Smooth muscle cell (in vitro differentiated cells): ENCODE measurements around the gene VPS8. TPM values are rescaled to one million over a fixed set of nuclear protein-coding genes. Genes with fewer than 3 reads are reported as not detected.

Experiments
- DNase-seq: peaks from one replicate; lab custom pipeline; 2025; ENCODE audit not compliant: unreplicated experiment; lab: John Stamatoyannopoulos, UW
- H2AFZ ChIP-seq: fragments of 200-600 bp; sonication (generic); 2 replicates; pipeline ENCODE4 v1.6.0; 2016; ENCODE audit warnings: antibody characterized with exemption, low read depth, mild to moderate bottlenecking
- H3F3A ChIP-seq: fragments of 200-600 bp; sonication (generic); 2 replicates; pipeline ENCODE4 v1.6.0; 2017; ENCODE audit warnings: antibody characterized with exemption, low read depth
- H3K27ac ChIP-seq: fragments of 200-600 bp; sonication (generic); 2 replicates; pipeline ENCODE4 v1.5.1; 2016; ENCODE audit warnings: low read depth, mild to moderate bottlenecking
- H3K27me3 ChIP-seq: fragments of 200-600 bp; sonication (generic); 2 replicates; pipeline ENCODE4 v1.6.1; 2016; ENCODE audit warnings: low read depth, mild to moderate bottlenecking
- H3K36me3 ChIP-seq: fragments of 200-600 bp; sonication (generic); 2 replicates; pipeline ENCODE4 v1.5.1; 2016; ENCODE audit warnings: low read depth
- H3K4me1 ChIP-seq: fragments of 200-600 bp; sonication (generic); 2 replicates; pipeline ENCODE4 v1.5.1; 2016; ENCODE audit warnings: low read depth
- H3K4me2 ChIP-seq: fragments of 200-600 bp; sonication (generic); 2 replicates; pipeline ENCODE4 v1.6.0; 2016; ENCODE audit warnings: mild to moderate bottlenecking
- H3K4me3 ChIP-seq: fragments of 200-600 bp; sonication (generic); 2 replicates; pipeline ENCODE4 v1.5.1; 2016; ENCODE audit warnings: mild to moderate bottlenecking
- H3K79me2 ChIP-seq: fragments of 200-600 bp; sonication (generic); 2 replicates; pipeline ENCODE4 v1.6.0; 2016; ENCODE audit warnings: low read depth, mild to moderate bottlenecking
- H3K9ac ChIP-seq: fragments of 200-600 bp; sonication (generic); 2 replicates; pipeline ENCODE4 v1.6.0; 2016; ENCODE audit warnings: low read depth
- H3K9me3 ChIP-seq: fragments of 200-600 bp; sonication (generic); replicated peaks from 2 replicates; pipeline ENCODE4 v1.5.1; 2016; ENCODE audit warnings: low read depth
- H4K20me1 ChIP-seq: fragments of 200-600 bp; sonication (generic); 2 replicates; pipeline ENCODE4 v1.6.0; 2016; ENCODE audit warnings: low read depth
- WGBS: methylation state at CpG from one replicate; pipeline ENCODE4 v1.1.7; 2016; ENCODE audit warnings: low lambda C conversion rate; 5-methylcytosine and 5-hydroxymethylcytosine counted together
- polyA plus RNA-seq: library from polyadenylated mRNA; unstranded; fragments of >200 nt; fragmentation: Nextera tagmentation; extraction: Ambion mirVana; gene quantifications from 2 replicates; pipeline ENCODE4 v1.2.1, GENCODE V29; 2016
- total RNA-seq: library from RNA; depleted of rRNA; stranded (reverse); fragments of >200 nt; gene quantifications from 2 replicates; pipeline ENCODE4 v1.2.3, GENCODE V29; 2014
- TF ChIP-seq, protein P1 (sequence below): fragments of 200-600 bp; sonication (generic); IDR thresholded peaks from 2 replicates; pipeline ENCODE4 v1.5.1; 2017; ENCODE audit warnings: borderline replicate concordance, mild to moderate bottlenecking, antibody characterized with exemption; ENCODE audit not compliant: insufficient read depth, poor library complexity, severe bottlenecking

VPS8 gene
- total and polyA plus RNA-seq, 2 experiments from 2014 or later = 16.1 to 53.9 TPM

DNA sequence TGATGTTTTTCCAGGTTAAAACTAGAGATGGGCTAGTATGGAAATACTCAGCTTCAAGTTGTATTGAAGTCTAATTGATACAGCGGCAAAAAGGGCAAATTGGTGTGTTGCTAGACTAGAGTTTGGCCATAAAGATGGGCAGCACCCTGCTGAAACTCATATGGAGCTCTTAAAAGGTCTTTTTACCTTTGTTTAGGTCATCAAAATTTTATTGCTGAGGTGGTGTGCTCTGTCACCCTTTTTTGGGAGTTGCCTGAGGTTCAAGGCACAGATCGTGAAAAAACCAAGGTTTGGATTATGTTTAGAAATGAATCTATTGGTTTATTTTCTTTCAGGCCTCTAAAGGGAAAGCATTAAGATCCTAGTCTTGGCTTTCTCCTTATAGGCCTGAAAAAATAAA, 38.2 kb downstream of the VPS8 start:
- Histone ChIP-seq H4K20me1 (no peaks in the 10 kb centered on the region), H3K79me2 (no peaks in the 10 kb centered on the region), H3K4me3 (no peak overlapping the region), H3K4me2 (no peak overlapping the region), H3F3A (no peaks in the 10 kb centered on the region), H3K4me1 (no peaks in the 10 kb centered on the region), H3K27me3 (no peaks in the 10 kb centered on the region), H3K9me3 (no peaks in the 10 kb centered on the region), H2AFZ (no peak overlapping the region), H3K36me3 (peaks cover 7% of the 10 kb centered on the region), H3K27ac (no peak overlapping the region), H3K9ac (no peak overlapping the region)
- 98% methylated on average over 2 of the region's 2 CpGs for WGBS
- TF ChIP-seq, protein P1, sequence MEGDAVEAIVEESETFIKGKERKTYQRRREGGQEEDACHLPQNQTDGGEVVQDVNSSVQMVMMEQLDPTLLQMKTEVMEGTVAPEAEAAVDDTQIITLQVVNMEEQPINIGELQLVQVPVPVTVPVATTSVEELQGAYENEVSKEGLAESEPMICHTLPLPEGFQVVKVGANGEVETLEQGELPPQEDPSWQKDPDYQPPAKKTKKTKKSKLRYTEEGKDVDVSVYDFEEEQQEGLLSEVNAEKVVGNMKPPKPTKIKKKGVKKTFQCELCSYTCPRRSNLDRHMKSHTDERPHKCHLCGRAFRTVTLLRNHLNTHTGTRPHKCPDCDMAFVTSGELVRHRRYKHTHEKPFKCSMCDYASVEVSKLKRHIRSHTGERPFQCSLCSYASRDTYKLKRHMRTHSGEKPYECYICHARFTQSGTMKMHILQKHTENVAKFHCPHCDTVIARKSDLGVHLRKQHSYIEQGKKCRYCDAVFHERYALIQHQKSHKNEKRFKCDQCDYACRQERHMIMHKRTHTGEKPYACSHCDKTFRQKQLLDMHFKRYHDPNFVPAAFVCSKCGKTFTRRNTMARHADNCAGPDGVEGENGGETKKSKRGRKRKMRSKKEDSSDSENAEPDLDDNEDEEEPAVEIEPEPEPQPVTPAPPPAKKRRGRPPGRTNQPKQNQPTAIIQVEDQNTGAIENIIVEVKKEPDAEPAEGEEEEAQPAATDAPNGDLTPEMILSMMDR = no peak
- no peak for DNase-seq

DNA sequence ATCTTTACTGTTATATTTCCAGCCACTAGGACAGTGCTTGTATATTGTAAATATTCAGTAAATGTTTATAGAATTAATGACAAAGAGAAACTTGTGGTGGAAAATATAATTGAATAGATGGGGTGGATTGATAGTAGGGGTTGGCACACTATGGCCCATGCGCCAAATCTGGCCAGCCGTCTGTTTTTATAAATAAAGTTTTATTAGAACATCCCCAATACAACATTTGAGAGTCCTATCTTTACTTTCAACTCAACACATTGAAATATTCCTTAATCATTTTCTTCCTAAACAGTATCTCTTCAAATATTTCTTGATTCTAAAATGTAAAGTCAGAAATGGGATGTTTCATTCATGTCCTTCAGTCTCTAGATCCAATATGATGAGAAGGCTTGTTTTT, 45.1 kb downstream of the VPS8 start:
- H2AFZ ChIP-seq = no peak overlapping the region
- H3K27me3 ChIP-seq = no peaks in the 10 kb centered on the region
- no peak for DNase-seq
- no peaks in the 10 kb centered on the region for H3K79me2 ChIP-seq
- no peaks in the 10 kb centered on the region for H3K9me3 ChIP-seq
- TF ChIP-seq, protein P1 = no peak
- no peaks in the 10 kb centered on the region for H3F3A ChIP-seq
- H3K36me3 ChIP-seq = peaks cover 9% of the 10 kb centered on the region
- 92% methylated on average over 2 of the region's 2 CpGs for WGBS
- no peak overlapping the region for H3K9ac ChIP-seq
- no peaks in the 10 kb centered on the region for H3K4me1 ChIP-seq
- H3K27ac ChIP-seq = no peak overlapping the region
- no peak overlapping the region for H3K4me3 ChIP-seq
- no peaks in the 10 kb centered on the region for H4K20me1 ChIP-seq
- H3K4me2 ChIP-seq = no peak overlapping the region

- H3K4me2 ChIP-seq = no peak overlapping the region
- H3K9ac ChIP-seq = no peak overlapping the region
- H3K36me3 ChIP-seq = peaks cover 16% of the 10 kb centered on the region
- H3K27me3 ChIP-seq = no peaks in the 10 kb centered on the region
- H2AFZ ChIP-seq = no peak overlapping the region
- H3F3A ChIP-seq = no peaks in the 10 kb centered on the region
- H3K79me2 ChIP-seq = no peaks in the 10 kb centered on the region
- H3K4me1 ChIP-seq = no peaks in the 10 kb centered on the region
- no peaks in the 10 kb centered on the region for H4K20me1 ChIP-seq
- DNase-seq = no peak
- H3K9me3 ChIP-seq = no peaks in the 10 kb centered on the region
- no peak overlapping the region for H3K4me3 ChIP-seq
- no peak overlapping the region for H3K27ac ChIP-seq
- TF ChIP-seq, protein P1 = no peak
Measured at GRCh38 chr3:184864000-184864399, 52.0 kb downstream of the VPS8 start.

DNA sequence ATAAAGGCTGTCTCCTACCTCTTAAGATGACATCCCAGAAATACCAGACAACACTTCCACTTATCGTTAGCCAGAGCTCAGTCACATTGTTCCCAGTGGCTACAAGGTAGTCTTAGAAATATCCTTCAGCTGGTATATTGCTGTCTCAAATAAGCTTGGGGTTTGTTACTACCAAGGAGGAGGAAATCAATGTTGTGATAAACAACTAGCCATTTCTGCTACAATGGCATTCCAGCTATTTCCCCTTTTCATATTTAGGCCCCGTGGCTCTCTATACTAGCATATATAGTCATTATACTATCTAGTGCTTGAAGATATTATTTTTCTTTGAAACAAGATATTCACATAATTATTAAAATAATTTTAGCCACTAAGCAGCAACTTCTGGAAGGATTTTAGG, 56.5 kb downstream of the VPS8 start:
- TF ChIP-seq, protein P1 = no peak
- Histone ChIP-seq H3K27me3 (no peaks in the 10 kb centered on the region), H4K20me1 (no peaks in the 10 kb centered on the region), H3K4me2 (no peak overlapping the region), H3K36me3 (peaks cover 24% of the 10 kb centered on the region), H3K4me3 (no peak overlapping the region), H3K27ac (no peak overlapping the region), H3K9ac (no peak overlapping the region), H2AFZ (no peak overlapping the region), H3K9me3 (no peaks in the 10 kb centered on the region), H3K4me1 (no peaks in the 10 kb centered on the region), H3K79me2 (no peaks in the 10 kb centered on the region), H3F3A (no peaks in the 10 kb centered on the region)
- 85% methylated on average over 2 of the region's 2 CpGs for WGBS
- DNase-seq = no peak
